ENCODE results near the gene WDR48. TPM values are rescaled to one million over a fixed set of nuclear protein-coding genes. Genes with fewer than 3 reads are reported as not detected.

Gene WDR48
- total and polyA plus RNA-seq, 9 of the 15 experiments (the other 6 are each of a cell fraction or from before 2014, with no cell fraction given): 26.6 to 70.6 (median 48.0) TPM

GRCh38 chr3:39100500-39100886 is 48.7 kb downstream of the WDR48 start:
- FAIRE-seq (no peak), DNase-seq (ENCODE audit: extremely low read depth in 1 of 4, low spot score in 3 of 4) (no peak), ATAC-seq (no peak)
- 0 out of 2 replicates have a peak, but pooled peaks have one; percentile 11 for TF ChIP-seq POLR2G (IDR thresholded peaks at IDR 0.05; ENCODE audit: low read depth, low read length)
- no peak for TF ChIP-seq ZBTB40 (IDR thresholded peaks at IDR 0.05)
- TF ChIP-seq ZBTB40 (CRISPR knock-in tag; IDR thresholded peaks at IDR 0.05): 0 out of 2 replicates have a peak, but pooled peaks have one; percentile 13
- no peak for TF ChIP-seq ZBTB12 (CRISPR knock-in tag; IDR thresholded peaks at IDR 0.05)
- Histone ChIP-seq H2AFZ (ENCODE audit: low read depth, low read length) (no peak overlapping the region), H3K4me3 (no peak overlapping the region), H3K27me3 (ENCODE audit: control insufficient read depth in 2 of 2, insufficient read depth in 2 of 2, low read length in 2 of 2) (no peaks in the 10 kb centered on the region), H3K36me3 (ENCODE audit: control insufficient read depth, insufficient read depth, low read length) (peaks cover 86% of the 10 kb centered on the region), H3K9me1 (ENCODE audit: control insufficient read depth, insufficient read depth, low read length) (peaks cover 4% of the 10 kb centered on the region), H3K4me2 (ENCODE audit: insufficient read depth, low read length) (no peak overlapping the region), H3K9ac (ENCODE audit: insufficient read depth in 1 of 2, low read depth in 2 of 2, low read length in 2 of 2) (no peak overlapping the region), H3K79me2 (ENCODE audit: control insufficient read depth, insufficient read depth, low read length) (peaks cover 31% of the 10 kb centered on the region), H3K27ac (ENCODE audit: extremely low read depth, low read depth, low read length) (no peak overlapping the region), H4K20me1 (replicated peaks; ENCODE audit: control insufficient read depth, insufficient read depth, low read length) (peaks cover 17% of the 10 kb centered on the region), H3K9me3 (replicated peaks; ENCODE audit: control insufficient read depth, insufficient read depth, low read depth, low read length) (no peaks in the 10 kb centered on the region), H3K4me1 (replicated peaks in 1 of 2; ENCODE audit: control insufficient read depth in 2 of 2, insufficient read depth in 2 of 2, low read length in 2 of 2) (peaks cover 4 to 23% of the 10 kb centered on the region in 2 experiments; a peak in 2 of 5 replicates)
- 89% methylated on average over 9 of the region's 9 CpGs for WGBS (ENCODE audit: insufficient coverage, low coverage, missing lambda C conversion rate)
- intact Hi-C loops (cut with micrococcal nuclease) (loop anchor here (2.0 kb wide), 1 partner anchor 188 kb away; no protein-coding TSS in a partner anchor), in situ Hi-C loops (cut with MboI) (no loop called here)
- ChIA-PET POLR2A (no interaction called here), CTCF (ENCODE audit: low intra/inter-chr PET ratio) (interaction anchor here (0.7 to 0.9 kb wide), 4 partner anchors 89 to 270 kb away, joined by 3 to 6 read pairs (median 3); no protein-coding TSS in a partner anchor)
- no TSS peak for BruUV-seq (replicated peaks)
